ENCODE results near the gene COLEC12.

The COLEC12 gene

GRCh38 chr18:363301-364085, 137.0 kb downstream of the COLEC12 start:
- TF ChIP-seq, protein P1, sequence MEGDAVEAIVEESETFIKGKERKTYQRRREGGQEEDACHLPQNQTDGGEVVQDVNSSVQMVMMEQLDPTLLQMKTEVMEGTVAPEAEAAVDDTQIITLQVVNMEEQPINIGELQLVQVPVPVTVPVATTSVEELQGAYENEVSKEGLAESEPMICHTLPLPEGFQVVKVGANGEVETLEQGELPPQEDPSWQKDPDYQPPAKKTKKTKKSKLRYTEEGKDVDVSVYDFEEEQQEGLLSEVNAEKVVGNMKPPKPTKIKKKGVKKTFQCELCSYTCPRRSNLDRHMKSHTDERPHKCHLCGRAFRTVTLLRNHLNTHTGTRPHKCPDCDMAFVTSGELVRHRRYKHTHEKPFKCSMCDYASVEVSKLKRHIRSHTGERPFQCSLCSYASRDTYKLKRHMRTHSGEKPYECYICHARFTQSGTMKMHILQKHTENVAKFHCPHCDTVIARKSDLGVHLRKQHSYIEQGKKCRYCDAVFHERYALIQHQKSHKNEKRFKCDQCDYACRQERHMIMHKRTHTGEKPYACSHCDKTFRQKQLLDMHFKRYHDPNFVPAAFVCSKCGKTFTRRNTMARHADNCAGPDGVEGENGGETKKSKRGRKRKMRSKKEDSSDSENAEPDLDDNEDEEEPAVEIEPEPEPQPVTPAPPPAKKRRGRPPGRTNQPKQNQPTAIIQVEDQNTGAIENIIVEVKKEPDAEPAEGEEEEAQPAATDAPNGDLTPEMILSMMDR (IDR thresholded peaks at IDR 0.05; ENCODE audit: low read depth, low read length) = no peak
- in situ Hi-C loops (cut with HindIII; ENCODE audit: low sequenced_read_pairs) = no loop called here
- H3K4me3 ChIP-seq (ENCODE audit: low read depth, low read length) = no peak overlapping the region
- peak; percentile 90 for DNase-seq (ENCODE audit: low read depth, low spot score)

DNA sequence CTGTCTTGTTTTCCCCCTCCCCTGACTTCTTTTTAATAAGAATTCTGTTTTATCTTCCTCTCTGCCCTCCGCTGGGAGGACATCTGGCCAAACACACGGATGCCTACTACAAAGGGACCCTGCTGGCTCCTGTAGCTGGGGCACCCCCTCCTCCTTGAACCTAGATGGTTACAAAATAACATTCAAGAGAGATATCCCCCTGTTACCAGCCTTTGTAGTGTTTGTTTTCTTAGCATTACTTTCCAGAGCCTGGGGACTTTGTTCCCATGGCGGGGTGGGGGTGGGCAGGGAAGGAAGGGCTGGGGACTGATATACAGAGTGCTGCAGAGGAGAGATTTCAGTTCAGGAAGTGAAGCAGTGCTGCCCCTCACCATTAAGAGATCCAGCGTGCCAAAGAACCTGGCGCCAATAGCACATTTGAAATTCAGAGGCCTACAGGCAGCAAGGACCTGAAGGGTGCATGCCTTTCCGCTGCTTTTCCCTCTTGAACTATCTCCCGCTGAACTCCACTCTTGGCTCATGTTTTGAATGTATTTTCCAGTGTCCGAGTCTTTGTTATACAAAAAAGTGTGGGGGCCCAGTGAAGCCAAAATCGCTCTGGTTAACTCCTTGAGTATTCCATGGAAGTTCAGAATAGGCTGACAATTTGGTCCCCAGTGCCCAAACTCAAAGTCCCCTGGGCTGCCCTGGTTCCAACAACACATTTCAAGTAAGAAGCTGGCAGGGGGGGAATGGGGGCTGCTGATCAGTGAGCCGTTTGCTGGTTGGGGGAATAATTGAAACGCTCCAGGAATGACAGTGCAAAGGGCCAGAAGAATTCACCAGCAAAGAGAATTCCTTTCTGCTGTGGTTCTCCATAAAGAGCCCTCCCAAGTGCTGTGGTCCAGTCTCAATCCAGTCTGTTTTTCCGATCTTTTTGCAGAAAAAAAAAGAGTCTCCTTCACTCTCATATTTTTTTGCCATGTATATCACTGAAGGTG, 137.9 kb downstream of the COLEC12 start:
- TF ChIP-seq, protein P1 (IDR thresholded peaks at IDR 0.05; ENCODE audit: low read depth, low read length) = no peak
- in situ Hi-C loops (cut with HindIII; ENCODE audit: low sequenced_read_pairs) = no loop called here
- peak; percentile 52 for DNase-seq (ENCODE audit: low read depth, low spot score)
- no peak overlapping the region for H3K4me3 ChIP-seq (ENCODE audit: low read depth, low read length)

GRCh38 chr18:361941-362310, 138.6 kb downstream of the COLEC12 start:
- H3K4me3 ChIP-seq (ENCODE audit: low read depth, low read length) = no peak overlapping the region
- in situ Hi-C loops (cut with HindIII; ENCODE audit: low sequenced_read_pairs) = no loop called here
- TF ChIP-seq, protein P1 (IDR thresholded peaks at IDR 0.05; ENCODE audit: low read depth, low read length) = no peak
- DNase-seq (ENCODE audit: low read depth, low spot score) = peak; percentile 86

DNA sequence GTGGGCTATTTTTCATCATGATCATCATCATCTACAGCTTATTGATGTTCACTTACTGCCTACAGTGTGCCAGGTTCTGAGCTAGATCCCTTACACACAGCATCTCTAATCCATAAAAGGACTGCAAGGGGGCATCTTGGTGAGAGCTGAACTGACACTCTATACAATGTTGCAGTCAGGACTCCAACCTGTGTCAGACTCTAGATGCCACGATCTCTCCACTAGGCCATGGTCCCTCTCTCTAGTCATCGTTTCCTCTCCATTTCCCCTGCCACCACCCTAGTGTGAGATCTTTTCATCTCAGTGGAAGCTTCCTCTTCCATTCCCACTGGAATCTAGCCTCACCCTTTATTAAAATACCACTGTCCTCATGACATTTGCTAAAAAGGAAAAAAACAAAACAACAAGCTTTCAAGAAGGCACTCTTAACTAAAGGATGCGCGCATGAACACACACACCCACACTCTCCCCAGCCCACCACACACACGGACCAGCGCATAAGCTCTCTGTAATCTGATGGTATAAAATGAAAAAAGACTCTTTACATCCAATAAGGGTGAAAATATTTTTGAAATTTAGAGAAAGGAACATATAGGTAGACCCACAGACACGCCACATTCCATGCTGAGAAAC, 139.3 kb downstream of the COLEC12 start:
- no peak for DNase-seq (ENCODE audit: low read depth, low spot score)
- TF ChIP-seq, protein P1 (IDR thresholded peaks at IDR 0.05; ENCODE audit: low read depth, low read length) = no peak
- in situ Hi-C loops (cut with HindIII; ENCODE audit: low sequenced_read_pairs) = no loop called here
- H3K4me3 ChIP-seq (ENCODE audit: low read depth, low read length) = no peak overlapping the region

GRCh38 chr18:360676-361075, 139.8 kb downstream of the COLEC12 start:
- TF ChIP-seq, protein P1 (IDR thresholded peaks at IDR 0.05; ENCODE audit: low read depth, low read length) = no peak
- H3K4me3 ChIP-seq (ENCODE audit: low read depth, low read length) = no peak overlapping the region
- in situ Hi-C loops (cut with HindIII; ENCODE audit: low sequenced_read_pairs) = no loop called here
- DNase-seq (ENCODE audit: low read depth, low spot score) = no peak

DNA sequence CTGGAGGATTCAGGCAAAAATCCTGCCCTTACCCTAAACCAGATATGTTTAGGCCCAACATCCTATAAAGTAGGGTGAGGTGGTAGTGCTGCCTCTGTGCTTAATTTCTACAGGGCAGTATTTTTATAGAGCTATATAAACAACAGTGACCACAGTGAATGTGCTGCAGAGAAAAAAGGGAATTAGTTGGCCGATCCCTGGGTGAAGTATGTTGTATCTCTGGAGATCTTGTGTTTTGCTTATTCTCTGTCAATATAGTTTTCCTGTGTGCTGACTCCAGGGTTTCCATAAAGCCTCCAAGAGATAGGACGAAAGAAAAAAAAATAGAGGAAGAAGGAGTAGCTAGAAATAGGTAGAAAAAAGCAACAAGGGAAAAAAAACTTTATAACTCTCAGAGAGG, 143.7 kb downstream of the COLEC12 start:
- DNase-seq (ENCODE audit: low read depth, low spot score) = peak; percentile 31
- in situ Hi-C loops (cut with HindIII; ENCODE audit: low sequenced_read_pairs) = no loop called here
- H3K4me3 ChIP-seq (ENCODE audit: low read depth, low read length) = no peak overlapping the region
- TF ChIP-seq, protein P1 (IDR thresholded peaks at IDR 0.05; ENCODE audit: low read depth, low read length) = no peak
